ENCODE measurements around the gene CCDC142. TPM values are rescaled to one million over a fixed set of nuclear protein-coding genes. Genes with fewer than 3 reads are reported as not detected.
"Not testable (repeated sequence)": the region's sequence is repeated elsewhere in the genome, so short reads cannot be mapped to it uniquely, and the experiment has no call there.

CCDC142 gene
- total RNA-seq, 1 experiment from 2014 or later, result 15.7 TPM

DNA sequence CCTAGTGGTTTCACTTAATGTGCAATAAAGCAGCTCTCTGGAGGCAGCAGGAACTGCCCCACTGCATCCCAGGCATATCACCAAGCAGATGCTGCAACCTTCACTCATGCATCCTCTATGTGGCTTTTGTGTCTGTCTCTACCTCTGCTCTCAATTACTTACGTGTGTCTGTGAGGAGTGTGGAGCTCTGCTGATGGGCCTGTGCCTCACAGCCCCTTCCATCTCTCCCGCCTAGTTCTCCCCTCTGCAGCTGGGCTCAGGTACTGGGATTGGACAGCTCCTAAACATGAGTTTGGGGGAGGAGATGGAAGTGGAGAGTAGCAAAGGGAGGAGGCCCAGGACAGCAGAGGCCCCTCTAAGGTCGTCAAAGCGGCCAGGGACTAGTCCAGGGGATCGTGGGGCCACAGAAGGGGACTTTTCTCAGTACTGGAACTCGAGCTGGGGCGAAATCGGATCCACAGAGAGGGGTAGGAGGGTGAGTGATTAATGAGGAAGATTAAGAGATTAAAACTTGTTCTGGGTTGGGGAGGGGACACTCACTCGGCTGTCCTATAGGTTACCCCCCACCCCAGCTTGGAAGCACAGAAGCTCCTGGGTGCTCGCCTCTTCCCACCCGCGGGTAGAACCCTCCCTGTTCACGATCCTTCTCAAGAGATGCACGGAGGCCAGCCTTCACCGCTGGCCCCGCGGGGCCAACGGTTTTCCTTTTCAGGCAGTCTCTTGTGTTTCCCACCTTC, 18.7 kb upstream of the CCDC142 start:
- in situ Hi-C loops (cut with HindIII; ENCODE audit: low sequenced_read_pairs), result no loop called here

DNA sequence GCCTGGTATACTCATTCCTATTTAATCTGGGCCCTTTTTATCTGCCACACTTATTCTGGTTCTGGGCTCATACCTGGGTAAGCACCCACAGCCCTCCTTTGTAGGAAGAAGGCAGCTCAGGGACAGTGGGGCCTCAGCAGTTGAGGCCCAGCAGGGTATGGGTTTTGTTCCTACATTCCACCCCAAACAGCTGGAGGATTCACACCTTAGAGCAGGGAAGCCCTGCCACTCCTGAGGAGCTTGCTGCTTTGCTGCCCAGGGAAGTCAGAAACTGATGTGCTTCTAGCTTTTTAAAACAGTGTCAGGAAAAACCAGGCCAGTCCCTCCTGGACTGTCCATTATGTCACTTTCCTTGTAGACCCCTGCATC, 17.8 kb upstream of the CCDC142 start:
- DNase-seq (ENCODE audit: low spot score), result no peak
- in situ Hi-C loops (cut with HindIII; ENCODE audit: low sequenced_read_pairs), result no loop called here

More for the DNA sequence above, 18.7 kb upstream of the CCDC142 start:
- no peak for DNase-seq (ENCODE audit: low spot score)

DNA sequence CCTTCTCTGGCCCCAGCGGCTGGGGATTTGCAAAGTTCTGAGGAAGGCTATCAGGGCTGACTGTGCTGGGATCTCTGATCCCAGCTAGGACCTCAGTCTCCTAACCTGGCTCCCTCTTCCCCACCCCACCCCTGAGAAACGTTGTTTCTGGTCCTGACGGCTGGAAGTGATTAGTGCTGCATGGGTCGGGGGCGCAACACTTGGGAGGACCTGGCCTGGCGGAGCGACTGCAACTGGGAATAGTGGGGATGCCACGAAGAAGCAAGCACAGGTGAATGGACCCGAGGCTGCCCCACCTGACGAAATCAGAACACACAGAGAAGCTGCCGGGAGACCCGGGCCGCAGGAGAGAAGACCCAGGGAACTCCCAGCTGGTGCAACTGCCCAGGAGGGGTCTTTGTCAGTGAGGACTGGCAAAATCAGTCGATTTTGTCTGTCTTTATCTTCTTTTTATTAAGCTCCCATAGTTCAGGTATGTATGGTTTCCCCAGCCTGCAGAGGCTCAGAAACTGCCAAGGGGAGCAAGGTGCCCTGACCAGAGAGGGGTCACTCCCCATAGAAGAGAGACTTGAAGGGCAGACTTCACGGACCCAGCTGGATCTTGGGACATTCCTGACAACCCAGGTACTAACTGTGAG, 17.3 kb upstream of the CCDC142 start:
- in situ Hi-C loops (cut with HindIII; ENCODE audit: low sequenced_read_pairs), result no loop called here
- DNase-seq (ENCODE audit: low spot score), result no peak

DNA sequence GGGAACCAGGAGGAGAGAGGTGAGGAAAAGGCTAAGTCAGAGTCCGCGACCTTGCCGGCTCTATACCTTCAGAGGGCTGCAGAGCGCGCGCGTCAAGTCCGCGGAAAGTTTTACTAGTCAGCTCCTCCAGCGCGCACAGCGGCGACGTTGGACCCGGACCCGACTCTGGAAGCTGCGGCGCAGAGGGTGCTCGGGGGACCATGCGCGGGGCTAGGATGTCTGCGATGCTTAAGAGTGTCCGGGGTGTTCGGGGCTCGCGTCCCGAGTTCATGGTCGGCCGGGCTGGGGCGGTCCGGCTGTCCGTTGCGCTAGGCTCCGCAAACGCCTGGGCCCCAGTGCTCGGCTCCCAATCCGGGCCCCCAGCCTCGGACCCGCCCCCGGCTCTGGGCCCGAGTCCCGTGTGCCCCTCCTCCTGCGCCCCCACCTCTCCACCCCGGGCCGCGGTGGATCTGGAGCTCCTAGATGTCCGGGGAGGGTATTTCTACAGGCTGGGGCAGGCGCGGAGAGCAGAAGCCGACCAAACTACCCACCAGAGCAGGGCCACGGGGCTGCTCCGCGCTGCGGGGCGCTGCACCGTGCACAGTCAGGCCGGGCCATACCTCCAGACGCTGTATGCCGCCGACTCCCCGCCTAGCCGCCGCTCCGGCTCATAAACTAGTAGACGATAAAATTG, 16.6 kb upstream of the CCDC142 start, which contains the start of gene LBX2:
Gene LBX2, minus strand, starts transcription at position 337 of the 673 bp plus-strand sequence. Its CDS starts 66 bp downstream, at position 271.
- DNase-seq (ENCODE audit: low spot score), result no peak

DNA sequence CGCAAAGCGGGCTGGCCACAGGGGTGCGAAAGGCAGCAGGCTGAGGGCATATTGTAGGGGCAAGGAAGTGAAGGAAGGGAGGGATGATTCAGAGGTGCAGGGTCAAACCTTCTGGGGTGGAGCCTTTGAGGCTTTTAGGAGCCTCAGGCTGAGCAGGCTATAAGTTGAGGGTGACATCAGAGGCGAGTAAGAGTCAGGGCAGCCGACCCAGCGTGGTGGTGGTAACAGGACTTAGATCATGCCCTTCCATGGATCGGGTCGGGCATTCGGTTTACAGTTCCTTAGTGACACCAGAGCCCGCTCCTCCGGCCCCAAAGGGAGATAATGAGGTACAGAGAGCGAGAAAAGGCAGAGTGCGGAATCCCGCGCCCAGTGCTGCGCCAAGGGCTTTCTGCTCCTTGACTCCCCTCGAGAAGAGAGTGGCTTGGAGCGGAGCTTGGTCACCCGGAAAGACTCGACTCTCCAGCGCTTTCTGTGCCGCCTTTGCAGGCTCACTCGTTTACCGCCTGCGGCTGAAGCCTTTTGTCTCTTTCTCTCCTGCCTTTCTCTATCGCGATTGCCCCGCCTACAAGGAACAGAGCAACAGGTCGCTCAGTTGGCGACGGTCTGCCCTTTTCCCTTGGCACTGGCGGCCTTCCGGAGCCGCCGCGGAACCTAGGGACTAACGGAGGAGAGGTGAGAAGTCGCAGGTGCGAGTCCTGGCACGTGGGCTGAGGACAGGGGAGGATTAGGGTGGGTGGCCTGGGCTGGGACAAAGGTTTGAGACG, 15.9 kb upstream of the CCDC142 start:
- in situ Hi-C loops (cut with HindIII; ENCODE audit: low sequenced_read_pairs), result no loop called here
- DNase-seq (ENCODE audit: low spot score), result no peak

More for the DNA sequence above, 16.6 kb upstream of the CCDC142 start, which contains the start of gene LBX2:
- in situ Hi-C loops (cut with HindIII; ENCODE audit: low sequenced_read_pairs), result no loop called here

DNA sequence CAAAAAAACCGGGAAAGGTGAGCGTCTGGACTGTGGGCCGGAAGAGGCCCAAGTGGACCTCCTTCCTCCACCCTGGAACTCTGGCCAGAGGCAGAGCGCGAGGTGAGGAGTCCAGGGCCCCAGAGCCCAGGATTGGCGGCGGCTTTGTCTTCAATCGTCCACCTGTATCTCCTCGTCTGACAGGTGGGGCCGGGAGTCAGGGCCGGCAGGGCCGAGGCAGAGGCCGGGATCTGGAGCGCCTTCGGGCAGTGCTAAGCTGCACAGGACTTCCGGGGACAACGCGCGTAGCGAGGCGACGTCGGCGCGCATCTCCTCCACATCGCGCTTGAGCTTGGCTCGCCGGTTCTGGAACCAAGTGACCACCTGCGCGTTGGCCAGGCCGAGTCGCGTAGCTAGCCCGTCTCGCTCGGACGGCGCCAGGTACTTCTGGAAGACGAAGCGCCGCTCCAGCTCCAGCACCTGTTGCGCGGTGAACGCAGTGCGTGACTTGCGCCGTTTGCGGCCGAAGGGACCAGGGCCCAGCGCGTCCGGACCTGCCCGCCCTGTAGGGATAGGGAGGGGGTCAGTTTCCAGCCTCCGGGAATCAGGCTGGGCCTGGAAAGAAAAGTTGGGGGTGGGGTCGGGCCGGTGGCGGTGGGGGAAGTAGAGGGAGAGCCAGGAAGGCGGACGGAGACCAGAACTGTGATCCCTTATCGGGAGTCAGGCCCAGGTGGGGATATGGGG, 15.1 kb upstream of the CCDC142 start:
- no peak for DNase-seq (ENCODE audit: low spot score)
- in situ Hi-C loops (cut with HindIII; ENCODE audit: low sequenced_read_pairs), result no loop called here

DNA sequence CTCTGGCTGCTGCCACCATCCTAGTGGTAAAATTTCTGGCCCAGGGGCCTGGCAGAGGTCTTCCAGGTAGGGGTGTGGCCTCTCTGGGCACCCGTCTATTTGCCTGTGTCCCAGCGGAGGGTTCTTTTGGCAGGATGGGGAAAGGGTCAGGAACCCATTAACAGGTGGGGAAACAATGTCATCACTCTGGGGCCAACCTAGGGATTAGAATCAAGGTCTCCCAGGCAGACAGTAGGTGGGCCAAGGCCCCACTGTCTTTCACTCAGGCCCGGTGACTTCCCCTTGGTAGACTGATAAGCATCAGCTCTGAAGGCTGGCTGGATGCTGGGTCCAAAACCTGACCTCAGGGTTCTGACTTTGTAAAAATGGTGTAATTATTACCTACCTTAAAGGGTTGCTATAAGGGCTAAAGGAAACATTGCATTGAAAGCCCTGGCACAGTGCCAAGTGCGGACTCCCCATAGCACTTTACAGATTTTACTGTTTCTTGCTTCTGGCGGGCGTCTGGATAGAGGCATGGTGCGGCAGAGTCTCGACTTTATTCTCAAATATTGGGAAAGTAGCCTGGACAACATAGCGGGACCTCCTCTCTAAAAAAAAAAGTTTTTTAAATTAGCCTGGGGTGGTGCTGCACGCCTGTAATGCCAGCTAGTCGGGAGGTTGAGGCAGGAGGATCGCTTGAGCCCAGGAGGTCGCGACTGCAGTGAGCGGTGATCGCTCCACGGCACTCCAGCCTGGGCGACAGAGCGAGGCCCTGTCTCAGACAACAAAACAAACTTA, 14.4 kb upstream of the CCDC142 start:
- in situ Hi-C loops (cut with HindIII; ENCODE audit: low sequenced_read_pairs), result no loop called here
- DNase-seq (ENCODE audit: low spot score), result no peak

DNA sequence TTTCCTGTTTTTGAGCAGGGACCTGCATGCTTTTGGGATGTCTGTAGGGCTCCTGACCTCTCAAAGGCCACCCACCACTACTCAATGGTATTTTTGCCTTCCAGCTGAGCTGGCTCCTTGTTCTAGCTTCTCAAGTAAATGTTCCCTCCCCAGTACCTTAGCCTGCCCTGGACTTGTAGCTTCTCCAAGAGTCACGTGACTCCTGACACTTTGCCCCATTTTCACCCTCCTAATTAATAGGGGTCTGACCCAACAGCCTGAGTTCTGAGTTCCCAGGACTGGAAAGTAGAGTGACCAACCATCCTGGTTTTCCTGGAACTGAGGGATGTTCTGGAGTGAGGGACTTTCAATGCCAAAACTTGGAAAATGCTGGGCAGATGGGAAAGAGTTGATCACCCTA, 12.6 kb upstream of the CCDC142 start:
- in situ Hi-C loops (cut with HindIII; ENCODE audit: low sequenced_read_pairs), result no loop called here
- DNase-seq (ENCODE audit: low spot score), result no peak

DNA sequence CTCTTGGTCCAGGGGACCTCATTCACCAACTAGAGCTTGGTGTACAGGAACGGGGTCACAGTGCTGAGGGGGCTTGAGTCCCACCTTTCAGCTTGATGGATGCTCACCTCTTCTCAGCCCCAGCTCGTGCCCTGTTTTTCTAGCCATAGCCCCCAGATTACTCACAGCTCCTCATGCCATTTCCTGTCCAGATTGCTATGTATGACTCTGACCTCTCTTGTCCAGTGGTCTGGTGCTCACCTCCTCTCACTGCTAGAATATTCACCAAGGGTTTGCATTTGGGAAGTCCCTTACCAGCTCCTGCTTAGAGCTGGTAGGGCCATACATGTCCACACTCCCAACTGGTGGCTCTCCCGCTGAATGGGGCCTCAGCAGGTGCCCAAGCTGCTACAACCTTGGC, 10.7 kb upstream of the CCDC142 start:
- in situ Hi-C loops (cut with HindIII; ENCODE audit: low sequenced_read_pairs), result no loop called here
- no peak for DNase-seq (ENCODE audit: low spot score)

DNA sequence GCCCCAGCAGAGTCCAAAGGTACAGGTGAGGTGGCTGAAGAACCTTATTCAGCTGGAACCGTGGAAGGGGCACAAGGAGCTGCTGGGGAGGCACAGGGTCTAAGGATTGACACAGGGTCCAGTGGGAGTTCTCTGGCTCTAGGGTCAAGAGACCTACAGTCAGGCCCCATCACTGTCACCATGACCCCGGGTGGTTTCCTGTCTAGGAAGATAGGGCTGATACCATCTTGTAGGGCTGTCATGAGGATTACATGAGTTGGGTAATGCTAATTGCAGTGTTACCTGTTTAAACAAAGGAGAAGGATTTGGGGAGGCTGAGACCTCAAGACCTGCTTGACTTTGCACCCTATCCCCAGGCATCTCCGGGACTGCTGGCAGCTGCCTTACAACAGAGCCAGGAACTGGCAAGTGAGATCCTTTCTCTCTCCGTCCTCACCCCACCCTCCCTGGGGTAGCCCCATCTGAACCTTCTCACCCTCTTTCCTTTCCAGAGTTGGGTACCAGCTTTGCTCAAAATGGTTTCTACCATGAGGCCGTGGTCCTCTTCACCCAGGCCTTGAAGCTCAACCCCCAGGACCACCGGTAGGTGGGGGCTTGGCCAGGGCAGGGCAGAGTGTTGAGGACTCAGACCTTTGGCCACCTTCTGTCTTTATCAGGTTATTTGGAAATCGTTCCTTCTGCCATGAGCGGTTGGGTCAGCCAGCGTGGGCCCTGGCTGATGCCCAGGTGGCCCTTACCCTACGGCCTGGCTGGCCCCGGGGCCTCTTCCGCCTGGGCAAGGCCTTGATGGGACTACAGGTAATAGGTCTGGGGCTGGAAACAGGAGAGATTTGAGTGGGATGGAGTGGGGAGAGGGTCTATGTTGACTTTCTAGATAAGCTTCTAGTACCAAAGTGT, 9.1 kb upstream of the CCDC142 start:
- DNase-seq (ENCODE audit: low spot score), result no peak
- in situ Hi-C loops (cut with HindIII; ENCODE audit: low sequenced_read_pairs), result no loop called here

DNA sequence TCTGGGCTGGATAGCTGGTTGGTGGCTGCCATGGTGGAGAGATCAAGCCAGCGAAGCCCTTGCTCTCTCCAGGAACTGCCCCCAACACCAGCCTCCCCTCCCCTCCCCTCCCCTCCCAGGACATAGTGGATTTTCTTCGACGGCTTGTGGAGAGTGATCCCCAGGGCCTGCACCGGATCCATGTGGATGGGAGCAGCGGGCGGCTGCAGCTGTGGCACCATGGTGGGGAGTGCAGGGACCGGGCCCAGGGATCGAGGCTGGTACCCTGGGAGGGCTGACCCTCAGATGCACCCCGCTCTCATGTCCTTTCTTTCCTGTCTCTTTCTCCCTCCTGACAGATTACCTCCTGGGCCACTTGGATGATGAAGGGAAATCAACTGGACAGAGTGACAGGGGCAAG, 7.1 kb upstream of the CCDC142 start:
- no peak for DNase-seq (ENCODE audit: low spot score)
- in situ Hi-C loops (cut with HindIII; ENCODE audit: low sequenced_read_pairs), result no loop called here

DNA sequence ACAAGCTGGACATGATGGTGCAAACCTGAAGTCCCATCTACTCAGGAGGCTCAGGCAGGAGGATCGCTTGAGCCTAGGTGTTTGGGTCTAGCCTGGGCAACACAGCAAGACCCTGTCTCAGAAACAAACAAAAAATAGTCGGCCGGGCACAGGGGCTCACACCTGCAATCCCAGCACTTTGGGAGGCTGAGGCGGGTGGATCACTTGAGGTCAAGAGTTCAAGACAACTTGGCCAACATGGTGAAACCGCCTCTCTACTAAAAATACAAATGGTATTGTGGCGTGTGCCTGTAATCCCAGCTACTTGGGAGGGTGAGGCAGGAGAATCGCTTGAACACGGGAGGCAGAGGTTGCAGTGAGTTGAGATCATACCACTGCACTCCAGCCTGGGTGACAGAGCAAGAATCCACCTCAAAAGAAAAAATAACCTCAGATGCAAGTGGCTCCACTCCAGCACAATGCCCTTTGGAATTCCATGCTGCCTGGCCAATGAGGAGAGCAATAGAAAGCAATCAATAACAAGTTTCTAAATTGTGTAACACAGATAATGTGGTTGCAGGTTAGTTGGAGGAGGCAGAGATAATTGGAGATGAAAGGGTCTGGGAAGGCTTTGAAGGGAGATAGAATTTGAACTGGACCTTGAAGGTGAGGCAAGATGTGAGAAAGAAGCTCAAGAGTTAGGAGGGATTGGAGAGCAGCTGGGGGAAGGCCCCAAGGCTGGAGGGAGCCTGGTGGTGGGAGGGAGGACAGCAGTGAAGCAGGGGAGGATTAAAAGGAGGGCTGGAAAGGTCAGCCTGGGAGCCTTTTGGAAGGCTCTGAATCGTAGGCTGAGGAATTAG, 6.1 kb upstream of the CCDC142 start:
- DNase-seq (ENCODE audit: low spot score), result no peak
- in situ Hi-C loops (cut with HindIII; ENCODE audit: low sequenced_read_pairs), result no loop called here

DNA sequence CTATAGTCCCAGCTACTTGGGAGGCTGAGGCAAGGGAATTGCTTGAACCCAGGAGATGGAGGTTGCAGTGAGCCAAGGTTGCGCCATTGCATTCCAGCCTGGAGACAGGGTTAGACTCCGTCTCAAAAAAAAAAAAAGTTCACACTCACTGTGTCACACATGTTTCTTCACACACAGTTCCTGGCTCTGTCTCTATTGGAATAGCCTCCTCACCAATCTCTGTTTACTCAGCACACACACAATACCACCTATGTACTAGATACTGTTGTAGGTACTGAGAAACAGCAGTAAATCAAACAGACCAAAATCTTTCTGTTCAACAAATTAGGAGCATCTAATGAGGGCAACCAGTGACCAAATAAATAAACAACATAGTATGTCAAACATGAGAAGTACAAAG, 3.3 kb upstream of the CCDC142 start:
- DNase-seq (ENCODE audit: low spot score), result no peak
- in situ Hi-C loops (cut with HindIII; ENCODE audit: low sequenced_read_pairs), result no loop called here

DNA sequence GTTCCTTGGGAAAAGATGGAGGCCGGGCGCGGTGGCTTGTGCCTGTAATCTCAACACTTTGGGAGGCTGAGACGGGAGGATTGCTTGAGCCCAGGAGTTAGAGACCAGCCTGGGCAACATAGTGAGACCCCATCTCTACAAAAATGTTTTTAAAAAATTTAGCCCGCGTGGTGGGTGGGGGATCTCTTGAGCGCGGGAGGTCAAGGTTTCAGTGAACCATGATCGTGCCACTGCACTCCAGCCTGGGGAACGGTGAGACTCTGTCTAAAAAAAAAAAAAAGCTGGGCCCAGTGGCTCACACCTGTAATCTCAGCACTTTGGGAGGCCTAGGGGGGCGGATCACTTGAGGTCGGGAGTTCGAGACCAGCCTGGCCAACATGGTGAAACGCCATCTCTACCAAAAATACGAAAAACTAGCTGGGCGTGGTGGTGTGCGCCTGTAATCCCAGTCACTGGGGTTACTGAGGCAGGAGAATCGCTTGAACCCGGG, 922 bp upstream of the CCDC142 start:
- in situ Hi-C loops (cut with HindIII; ENCODE audit: low sequenced_read_pairs); DNase-seq (ENCODE audit: low spot score): not testable (repeated sequence)

DNA sequence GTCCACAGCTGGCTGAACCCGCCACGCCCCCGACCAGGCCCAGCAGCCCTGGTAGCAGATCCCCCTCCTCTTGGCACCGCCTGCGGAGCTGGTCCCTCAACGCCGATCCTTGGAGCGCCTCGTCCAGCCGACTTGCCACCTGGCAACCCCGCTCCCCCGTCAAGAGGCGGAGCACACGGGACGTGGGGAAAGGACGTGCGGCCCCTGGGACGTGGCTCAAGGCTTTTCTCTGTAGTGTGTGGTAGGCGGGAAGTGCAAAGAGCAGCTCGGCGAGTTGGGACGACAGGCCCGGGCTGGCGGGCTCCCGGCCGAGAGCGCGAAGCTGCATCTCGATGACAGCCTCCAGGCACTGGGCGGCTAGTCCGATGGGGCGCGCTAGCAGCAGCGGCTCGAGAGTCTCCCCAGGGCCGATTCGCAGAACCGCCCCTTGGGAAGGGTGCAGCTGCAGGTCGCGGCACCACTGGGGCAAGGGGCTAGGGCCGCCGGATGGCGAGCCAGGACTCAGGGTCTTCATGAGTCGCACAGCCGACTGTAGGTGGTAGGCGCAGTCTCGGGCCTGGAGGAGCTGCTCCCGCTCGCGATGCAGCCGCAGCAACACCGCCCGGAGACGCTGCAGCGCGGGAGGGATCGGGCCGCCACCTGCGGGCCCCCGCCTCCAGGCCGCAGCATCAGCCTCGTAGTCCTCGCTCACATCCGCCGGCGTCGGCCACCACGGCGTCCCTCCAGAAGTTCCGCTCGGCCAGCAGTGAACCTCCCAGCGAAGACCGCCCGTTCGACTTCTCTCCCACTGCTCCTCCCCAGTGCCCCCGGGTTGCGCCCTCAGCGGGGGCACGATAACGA, 617 bp downstream of the CCDC142 start:
- in situ Hi-C loops (cut with HindIII; ENCODE audit: low sequenced_read_pairs), result no loop called here
- no peak for DNase-seq (ENCODE audit: low spot score)

DNA sequence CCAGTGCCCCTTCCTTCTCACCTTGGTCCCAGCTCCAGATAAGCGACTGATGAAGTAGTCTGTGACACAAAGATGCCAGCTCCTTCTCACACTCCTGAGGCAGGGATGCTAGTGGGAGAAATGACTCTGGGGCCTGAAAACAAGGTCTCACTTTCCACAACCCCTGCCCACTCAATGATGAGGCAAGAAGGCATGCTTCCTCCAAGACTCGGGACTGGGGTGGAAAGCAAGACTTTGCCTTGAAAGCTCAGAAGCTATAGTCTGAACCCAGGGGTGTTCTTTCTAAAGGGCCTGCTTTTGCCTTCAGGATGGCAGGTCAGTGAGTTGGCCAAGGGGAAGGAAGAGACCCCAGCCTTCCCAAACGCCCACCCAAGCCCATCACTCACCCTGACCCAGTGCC, 1.4 kb downstream of the CCDC142 start:
- DNase-seq (ENCODE audit: low spot score), result no peak
- in situ Hi-C loops (cut with HindIII; ENCODE audit: low sequenced_read_pairs), result no loop called here

All from G401 (cell line).